ENCODE data around the gene HCRTR1. TPM values are rescaled to one million over a fixed set of nuclear protein-coding genes. Genes with fewer than 3 reads are reported as not detected.

The HCRTR1 gene
- total RNA-seq, 2 donors from 2014 or later = not detected

- no peak for DNase-seq (ENCODE audit: low spot score)
- Histone ChIP-seq H3K27ac (peak overlapping the region; percentile 51 to 95), H3K36me3 (peaks cover 4% of the 10 kb centered on the region), H3K4me3 (no peak overlapping the region), H3K27me3 (replicated peaks; ENCODE audit: insufficient read depth) (no peaks in the 10 kb centered on the region), H3K9me3 (no peaks in the 10 kb centered on the region), H3K4me1 (ENCODE audit: control insufficient read depth in 1 of 2, low read depth in 2 of 2) (peaks cover 43 to 72% of the 10 kb centered on the region in 2 donors)
- TF ChIP-seq CTCF (IDR thresholded peaks at IDR 0.05) = no peak
- ATAC-seq (ENCODE audit: insufficient number of reproducible peaks, low FRiP score, low read depth) = no peak
Measured at GRCh38 chr1:31648190-31648589, 30.7 kb downstream of the HCRTR1 start.

- no peak overlapping the region for H3K4me3 ChIP-seq
- peak overlapping the region; percentile 2 to 95 for H3K27ac ChIP-seq
- H3K4me1 ChIP-seq (ENCODE audit: control insufficient read depth in 1 of 2, low read depth in 2 of 2) = peaks cover 37 to 65% of the 10 kb centered on the region in 2 donors
- H3K36me3 ChIP-seq = peaks cover 10% of the 10 kb centered on the region
- no peak for DNase-seq (ENCODE audit: low spot score)
- no peaks in the 10 kb centered on the region for H3K9me3 ChIP-seq
- TF ChIP-seq CTCF (IDR thresholded peaks at IDR 0.05) = no peak
- no peak for ATAC-seq (ENCODE audit: insufficient number of reproducible peaks, low FRiP score, low read depth)
- H3K27me3 ChIP-seq (replicated peaks; ENCODE audit: insufficient read depth) = no peaks in the 10 kb centered on the region
Measured at GRCh38 chr1:31648641-31649357, 31.3 kb downstream of the HCRTR1 start.

- Histone ChIP-seq H3K4me3 (no peak overlapping the region), H3K4me1 (ENCODE audit: control insufficient read depth in 1 of 2, low read depth in 2 of 2) (peaks cover 35 to 61% of the 10 kb centered on the region in 2 donors), H3K36me3 (peaks cover 23% of the 10 kb centered on the region), H3K9me3 (no peaks in the 10 kb centered on the region), H3K27ac (peak overlapping the region; percentile 36 to 60), H3K27me3 (replicated peaks; ENCODE audit: insufficient read depth) (no peaks in the 10 kb centered on the region)
- no peak for TF ChIP-seq CTCF (IDR thresholded peaks at IDR 0.05)
- DNase-seq (ENCODE audit: low spot score) = no peak
- ATAC-seq (ENCODE audit: insufficient number of reproducible peaks, low FRiP score, low read depth) = no peak
Measured at GRCh38 chr1:31650161-31651088, 32.9 kb downstream of the HCRTR1 start.

GRCh38 chr1:31651089-31651420 is 33.6 kb downstream of the HCRTR1 start:
- ATAC-seq (ENCODE audit: insufficient number of reproducible peaks, low FRiP score, low read depth) = no peak
- no peak for TF ChIP-seq CTCF (IDR thresholded peaks at IDR 0.05)
- DNase-seq (ENCODE audit: low spot score) = no peak
- Histone ChIP-seq H3K27ac (peak overlapping the region; percentile 36 to 60), H3K27me3 (replicated peaks; ENCODE audit: insufficient read depth) (no peaks in the 10 kb centered on the region), H3K36me3 (peaks cover 29% of the 10 kb centered on the region), H3K4me3 (no peak overlapping the region), H3K4me1 (ENCODE audit: control insufficient read depth in 1 of 2, low read depth in 2 of 2) (peaks cover 30 to 56% of the 10 kb centered on the region in 2 donors), H3K9me3 (no peaks in the 10 kb centered on the region)

GRCh38 chr1:31651766-31652165 is 34.3 kb downstream of the HCRTR1 start:
- TF ChIP-seq CTCF (IDR thresholded peaks at IDR 0.05) = no peak
- no peaks in the 10 kb centered on the region for H3K27me3 ChIP-seq (replicated peaks; ENCODE audit: insufficient read depth)
- peaks cover 28 to 51% of the 10 kb centered on the region in 2 donors for H3K4me1 ChIP-seq (ENCODE audit: control insufficient read depth in 1 of 2, low read depth in 2 of 2)
- H3K4me3 ChIP-seq = no peak overlapping the region
- H3K27ac ChIP-seq = peak overlapping the region; percentile 36 to 60
- H3K36me3 ChIP-seq = peaks cover 33% of the 10 kb centered on the region
- ATAC-seq (ENCODE audit: insufficient number of reproducible peaks, low FRiP score, low read depth) (no peak), DNase-seq (ENCODE audit: low spot score) (no peak)
- no peaks in the 10 kb centered on the region for H3K9me3 ChIP-seq
